Breast epithelium (tissue), 4 donors: ENCODE measurements around the gene LIX1L. TPM values are rescaled to one million over a fixed set of nuclear protein-coding genes. Genes with fewer than 3 reads are reported as not detected.

Experiments
- DNase-seq, 2 donors: peaks; one replicate each; pipeline ENCODE4 v3.0.0-alpha.2; 2019; ENCODE audit warnings: low spot score in 2 of 2
- H3K27ac ChIP-seq, 2 donors: fragments of 200-600 bp; sonication (generic) in 1 of 2; one replicate each; pipeline ENCODE4 v1.5.1; 2016 to 2019; ENCODE audit warnings: mild to moderate bottlenecking in 1 of 2
- H3K27me3 ChIP-seq, 2 donors: fragments of 200-600 bp; sonication (generic) in 1 of 2; one replicate each; pipeline versions ENCODE4 v1.5.1 to v1.6.0; 2017 to 2019; ENCODE audit warnings: control low read depth in 1 of 2, mild to moderate bottlenecking in 1 of 2
- H3K36me3 ChIP-seq: fragments of 200-600 bp; one replicate; pipeline ENCODE4 v1.5.1; 2019
- H3K4me1 ChIP-seq, 2 donors: fragments of 200-600 bp; sonication (generic); one replicate each; pipeline ENCODE4 v1.5.1; 2016 to 2019; ENCODE audit warnings: control low read depth in 1 of 2
- H3K4me3 ChIP-seq, 3 donors: fragments of 200-600 bp; sonication (generic); 1 replicate in 2 of 3; 2 replicates in 1 of 3; pipeline ENCODE4 v1.5.1; 2016 to 2019; ENCODE audit warnings: mild to moderate bottlenecking in 3 of 3, moderate library complexity in 2 of 3
- H3K9me3 ChIP-seq, 2 donors: fragments of 200-600 bp; sonication (generic) in 1 of 2; one replicate each; pipeline ENCODE4 v1.5.1; 2016 to 2019; ENCODE audit warnings: control low read depth in 1 of 2
- POLR2A ChIP-seq: fragments of 450-650 bp; IDR thresholded peaks from one replicate; pipeline ENCODE4 v1.6.1; 2016; ENCODE audit warnings: antibody characterized with exemption, mild to moderate bottlenecking, moderate library complexity
- POLR2AphosphoS5 ChIP-seq, 3 donors: sonication (generic); formaldehyde crosslinking; IDR thresholded peaks; one replicate each; pipeline ENCODE4 v1.6.1; 2017; ENCODE audit warnings: antibody characterized with exemption in 3 of 3
- intact Hi-C: fragments of 100-400 bp; cut with DNase I; formaldehyde crosslinking; loops from one replicate; pipeline ENCODE4 v1.15.1; 2023; ENCODE audit warnings: low total_unique reads
- total RNA-seq, 3 donors: library from RNA; depleted of rRNA; stranded (reverse); fragments of >200 nt; gene quantifications; one replicate each; pipeline ENCODE4 v1.1.0, GENCODE V29; 2016
- TF ChIP-seq, protein P1 (sequence below), 3 donors: fragments of 450-650 bp; IDR thresholded peaks; one replicate each; pipeline ENCODE4 v1.5.1; 2016 to 2017; ENCODE audit warnings: antibody characterized with exemption in 3 of 3, mild to moderate bottlenecking in 3 of 3, moderate library complexity in 3 of 3

The LIX1L gene
- total RNA-seq, 3 donors from 2014 or later = 18.1 to 28.5 (median 21.8) TPM

- Histone ChIP-seq H3K4me1 (peaks cover 7 to 35% of the 10 kb centered on the region in 2 donors), H3K36me3 (no peaks in the 10 kb centered on the region), H3K4me3 (no peak overlapping the region), H3K27me3 (no peaks in the 10 kb centered on the region), H3K27ac (peak overlapping the region; percentile 96 to 98), H3K9me3 (no peaks in the 10 kb centered on the region)
- DNase-seq = no peak
- TF ChIP-seq POLR2AphosphoS5 (IDR thresholded peaks at IDR 0.05) = no peak
- intact Hi-C loops = no loop called here
Observed at GRCh38 chr1:145893306-145894055, 64.3 kb downstream of the LIX1L start.

- peak overlapping the region in 2 of 3 donors; percentile 19 to 55 for H3K4me3 ChIP-seq
- H3K9me3 ChIP-seq = no peaks in the 10 kb centered on the region
- H3K27me3 ChIP-seq = no peaks in the 10 kb centered on the region
- H3K4me1 ChIP-seq = peaks cover 7 to 35% of the 10 kb centered on the region in 2 donors
- intact Hi-C loops = no loop called here
- H3K36me3 ChIP-seq = no peaks in the 10 kb centered on the region
- H3K27ac ChIP-seq = peak overlapping the region; percentile 96 to 98
- peak in 1 of 2 donors; percentile 58 for DNase-seq
- TF ChIP-seq, protein P1, sequence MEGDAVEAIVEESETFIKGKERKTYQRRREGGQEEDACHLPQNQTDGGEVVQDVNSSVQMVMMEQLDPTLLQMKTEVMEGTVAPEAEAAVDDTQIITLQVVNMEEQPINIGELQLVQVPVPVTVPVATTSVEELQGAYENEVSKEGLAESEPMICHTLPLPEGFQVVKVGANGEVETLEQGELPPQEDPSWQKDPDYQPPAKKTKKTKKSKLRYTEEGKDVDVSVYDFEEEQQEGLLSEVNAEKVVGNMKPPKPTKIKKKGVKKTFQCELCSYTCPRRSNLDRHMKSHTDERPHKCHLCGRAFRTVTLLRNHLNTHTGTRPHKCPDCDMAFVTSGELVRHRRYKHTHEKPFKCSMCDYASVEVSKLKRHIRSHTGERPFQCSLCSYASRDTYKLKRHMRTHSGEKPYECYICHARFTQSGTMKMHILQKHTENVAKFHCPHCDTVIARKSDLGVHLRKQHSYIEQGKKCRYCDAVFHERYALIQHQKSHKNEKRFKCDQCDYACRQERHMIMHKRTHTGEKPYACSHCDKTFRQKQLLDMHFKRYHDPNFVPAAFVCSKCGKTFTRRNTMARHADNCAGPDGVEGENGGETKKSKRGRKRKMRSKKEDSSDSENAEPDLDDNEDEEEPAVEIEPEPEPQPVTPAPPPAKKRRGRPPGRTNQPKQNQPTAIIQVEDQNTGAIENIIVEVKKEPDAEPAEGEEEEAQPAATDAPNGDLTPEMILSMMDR (IDR thresholded peaks at IDR 0.05) = no peak
- TF ChIP-seq POLR2AphosphoS5 (IDR thresholded peaks at IDR 0.05) = no peak
- no peak for TF ChIP-seq POLR2A
Observed at GRCh38 chr1:145892486-145893087, 65.2 kb downstream of the LIX1L start.

GRCh38 chr1:145891587-145892485 lies 66.0 kb downstream of the LIX1L start:
- Histone ChIP-seq H3K27me3 (no peaks in the 10 kb centered on the region), H3K27ac (peak overlapping the region; percentile 96 to 98), H3K36me3 (no peaks in the 10 kb centered on the region), H3K9me3 (no peaks in the 10 kb centered on the region), H3K4me1 (peaks cover 7 to 35% of the 10 kb centered on the region in 2 donors), H3K4me3 (peak overlapping the region; percentile 11 to 55 (median 19))
- DNase-seq = peak; percentile 98 to 99
- intact Hi-C loops = no loop called here
- TF ChIP-seq POLR2A (peak; percentile 12), POLR2AphosphoS5 (IDR thresholded peaks at IDR 0.05) (peak; percentile 88 to 95 (median 94))
- TF ChIP-seq, protein P1 (IDR thresholded peaks at IDR 0.05) = peak; percentile 93 to 99 (median 97)

- H3K9me3 ChIP-seq = no peaks in the 10 kb centered on the region
- peak in 1 of 2 donors; percentile 73 for DNase-seq
- H3K27me3 ChIP-seq = no peaks in the 10 kb centered on the region
- H3K27ac ChIP-seq = peak overlapping the region; percentile 96 to 98
- intact Hi-C loops = no loop called here
- H3K4me3 ChIP-seq = peak overlapping the region in 2 of 3 donors; percentile 19 to 55
- H3K36me3 ChIP-seq = no peaks in the 10 kb centered on the region
- H3K4me1 ChIP-seq = peaks cover 7 to 35% of the 10 kb centered on the region in 2 donors
- TF ChIP-seq POLR2AphosphoS5 (IDR thresholded peaks at IDR 0.05) = peak in 2 of 3 donors; percentile 19 to 48
- TF ChIP-seq, protein P1 (IDR thresholded peaks at IDR 0.05) = no peak
- no peak for TF ChIP-seq POLR2A
Observed at GRCh38 chr1:145891143-145891542, 66.7 kb downstream of the LIX1L start.

- DNase-seq = no peak
Observed at GRCh38 chr1:145889722-145890121, 68.1 kb downstream of the LIX1L start.

More at GRCh38 chr1:145889722-145890121, 68.1 kb downstream of the LIX1L start:
- H3K9me3 ChIP-seq = no peaks in the 10 kb centered on the region
- H3K4me1 ChIP-seq = peaks cover 7 to 35% of the 10 kb centered on the region in 2 donors
- no peaks in the 10 kb centered on the region for H3K36me3 ChIP-seq
- H3K4me3 ChIP-seq = no peak overlapping the region
- no peaks in the 10 kb centered on the region for H3K27me3 ChIP-seq
- intact Hi-C loops = no loop called here
- TF ChIP-seq POLR2AphosphoS5 (IDR thresholded peaks at IDR 0.05) (no peak), POLR2A (no peak)
- TF ChIP-seq, protein P1 (IDR thresholded peaks at IDR 0.05) = no peak
- peak overlapping the region; percentile 96 to 98 for H3K27ac ChIP-seq
